ENCODE data around the gene HS3ST6.

HS3ST6 gene

DNA sequence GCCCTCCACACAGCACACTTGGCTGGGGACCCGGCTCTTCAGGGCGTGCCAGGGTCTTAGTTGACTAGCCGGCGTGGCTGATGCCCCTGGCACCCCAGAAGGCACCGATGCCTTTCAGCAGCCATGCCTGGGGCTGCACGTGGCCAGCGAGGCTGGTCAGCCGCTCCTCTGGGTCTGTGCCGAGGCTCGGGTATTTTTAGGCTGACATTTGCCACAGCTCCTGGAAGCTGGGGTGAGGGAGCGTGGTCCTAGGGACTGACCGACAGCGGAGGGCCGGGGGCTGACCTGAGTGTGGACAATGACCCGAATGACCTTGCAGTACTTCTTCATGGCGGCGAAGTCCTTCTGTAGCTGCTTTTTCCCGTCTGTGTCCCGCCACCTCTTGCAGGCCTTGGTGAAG lies 32.3 kb upstream of the HS3ST6 start:
- DNase-seq (ENCODE audit: low read depth) = no peak
- H3K4me3 ChIP-seq (ENCODE audit: low read depth, low read length) = no peak overlapping the region
- TF ChIP-seq, protein P1, sequence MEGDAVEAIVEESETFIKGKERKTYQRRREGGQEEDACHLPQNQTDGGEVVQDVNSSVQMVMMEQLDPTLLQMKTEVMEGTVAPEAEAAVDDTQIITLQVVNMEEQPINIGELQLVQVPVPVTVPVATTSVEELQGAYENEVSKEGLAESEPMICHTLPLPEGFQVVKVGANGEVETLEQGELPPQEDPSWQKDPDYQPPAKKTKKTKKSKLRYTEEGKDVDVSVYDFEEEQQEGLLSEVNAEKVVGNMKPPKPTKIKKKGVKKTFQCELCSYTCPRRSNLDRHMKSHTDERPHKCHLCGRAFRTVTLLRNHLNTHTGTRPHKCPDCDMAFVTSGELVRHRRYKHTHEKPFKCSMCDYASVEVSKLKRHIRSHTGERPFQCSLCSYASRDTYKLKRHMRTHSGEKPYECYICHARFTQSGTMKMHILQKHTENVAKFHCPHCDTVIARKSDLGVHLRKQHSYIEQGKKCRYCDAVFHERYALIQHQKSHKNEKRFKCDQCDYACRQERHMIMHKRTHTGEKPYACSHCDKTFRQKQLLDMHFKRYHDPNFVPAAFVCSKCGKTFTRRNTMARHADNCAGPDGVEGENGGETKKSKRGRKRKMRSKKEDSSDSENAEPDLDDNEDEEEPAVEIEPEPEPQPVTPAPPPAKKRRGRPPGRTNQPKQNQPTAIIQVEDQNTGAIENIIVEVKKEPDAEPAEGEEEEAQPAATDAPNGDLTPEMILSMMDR (conservative IDR thresholded peaks at IDR 0.05; ENCODE audit: low read depth, low read length) = no peak

DNA sequence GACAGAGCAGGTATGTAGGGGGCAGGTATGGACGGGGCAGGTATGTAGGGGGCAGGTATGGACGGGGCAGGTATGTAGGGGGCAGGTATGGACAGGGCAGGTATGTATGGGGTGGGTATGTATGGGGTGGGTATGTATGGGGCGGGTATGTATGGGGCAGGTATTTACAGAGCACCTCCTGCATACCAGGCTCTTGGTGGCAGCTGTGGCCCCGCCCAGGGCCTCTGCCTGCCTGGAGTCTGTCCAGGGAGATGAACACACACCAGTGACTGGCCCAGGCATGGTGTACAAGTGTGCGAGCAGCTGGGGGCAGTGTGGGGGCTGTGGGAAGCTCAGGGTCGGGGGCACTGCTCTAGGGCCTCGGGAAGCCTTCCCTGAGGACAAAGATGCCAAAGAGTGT lies 31.8 kb upstream of the HS3ST6 start:
- TF ChIP-seq, protein P1 (conservative IDR thresholded peaks at IDR 0.05; ENCODE audit: low read depth, low read length) = no peak
- no peak for DNase-seq (ENCODE audit: low read depth)
- H3K4me3 ChIP-seq (ENCODE audit: low read depth, low read length) = no peak overlapping the region

DNA sequence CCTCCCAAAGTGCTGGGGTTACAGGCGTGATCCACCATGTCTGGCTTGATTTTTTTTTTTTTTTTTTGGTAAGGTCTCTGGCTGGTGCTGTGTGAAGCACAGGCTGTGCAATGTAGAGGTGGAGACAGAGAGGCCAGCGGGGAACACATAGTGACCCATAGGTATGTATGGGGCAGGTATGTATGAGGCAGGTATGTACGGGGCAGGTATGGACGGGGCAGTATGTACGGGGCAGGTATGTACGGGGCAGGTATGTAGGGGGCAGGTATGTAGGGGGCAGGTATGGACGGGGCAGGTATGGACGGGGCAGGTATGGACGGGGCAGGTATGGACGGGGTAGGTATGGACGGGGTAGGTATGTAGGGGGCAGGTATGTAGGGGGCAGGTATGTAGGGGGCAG lies 31.3 kb upstream of the HS3ST6 start:
- TF ChIP-seq, protein P1 (conservative IDR thresholded peaks at IDR 0.05; ENCODE audit: low read depth, low read length) = no peak

DNA sequence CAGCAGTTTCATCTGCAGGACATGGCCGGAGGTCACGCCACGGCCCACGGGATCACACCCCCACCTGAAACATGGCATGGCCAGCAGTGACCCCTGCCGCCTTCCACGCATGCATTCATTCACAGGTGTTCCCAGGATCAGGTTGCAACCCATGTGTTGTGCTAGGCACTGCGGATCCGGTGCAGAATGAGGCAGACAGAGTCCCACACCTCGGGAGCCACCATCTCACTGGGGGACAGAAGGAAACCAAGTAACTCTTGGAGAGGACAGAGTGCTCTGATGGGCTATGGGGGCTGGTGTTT lies 29.1 kb upstream of the HS3ST6 start:
- no peak for DNase-seq (ENCODE audit: low read depth)
- H3K4me3 ChIP-seq (ENCODE audit: low read depth, low read length) = no peak overlapping the region
- TF ChIP-seq, protein P1 (conservative IDR thresholded peaks at IDR 0.05; ENCODE audit: low read depth, low read length) = no peak

More for the DNA sequence above, 31.3 kb upstream of the HS3ST6 start:
- DNase-seq (ENCODE audit: low read depth) = no peak
- H3K4me3 ChIP-seq (ENCODE audit: low read depth, low read length) = no peak overlapping the region

DNA sequence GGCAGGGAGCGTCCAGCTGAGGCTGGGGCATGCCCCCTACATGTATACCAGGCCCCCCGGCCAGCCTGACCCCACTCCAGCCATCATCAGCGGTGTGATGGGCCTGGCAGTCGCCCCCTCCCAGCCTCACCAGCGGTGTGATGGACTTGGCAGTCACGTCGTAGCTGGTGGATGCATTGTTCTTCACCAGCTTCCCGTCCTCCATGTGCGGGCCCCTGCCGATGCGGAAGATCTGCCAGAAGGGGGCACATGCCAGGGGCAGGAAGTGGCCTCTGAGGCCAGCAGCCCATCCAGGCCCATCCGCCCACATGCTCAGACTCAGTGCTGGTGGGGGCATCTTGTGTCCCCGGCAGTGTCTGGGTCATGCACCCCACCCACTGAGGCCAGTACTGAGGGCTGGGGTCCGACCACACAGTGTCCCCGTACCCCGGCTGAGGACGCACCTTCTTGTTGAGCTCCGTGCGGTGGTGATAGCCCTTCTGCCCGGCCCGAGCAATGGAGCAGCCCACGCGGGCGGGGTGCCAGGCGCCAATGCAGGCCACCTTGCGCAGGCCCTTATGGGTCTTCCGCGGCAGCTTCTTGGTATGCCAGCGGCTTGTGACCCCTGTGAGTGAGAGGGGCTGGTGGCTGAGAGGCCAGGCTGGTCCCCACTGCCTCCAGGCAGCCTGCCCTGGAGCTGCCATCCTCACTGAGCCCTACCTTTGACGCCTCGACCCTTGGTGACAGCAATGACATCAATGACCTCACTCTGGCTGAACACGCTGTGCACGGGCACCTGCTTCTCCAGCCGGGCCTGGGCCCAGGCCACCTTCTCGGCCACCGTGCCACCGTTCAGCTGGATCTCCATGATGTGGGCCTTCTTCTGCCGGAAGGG lies 28.5 kb upstream of the HS3ST6 start:
- no peak overlapping the region for H3K4me3 ChIP-seq (ENCODE audit: low read depth, low read length)
- DNase-seq (ENCODE audit: low read depth) = no peak
- TF ChIP-seq, protein P1 (conservative IDR thresholded peaks at IDR 0.05; ENCODE audit: low read depth, low read length) = no peak

DNA sequence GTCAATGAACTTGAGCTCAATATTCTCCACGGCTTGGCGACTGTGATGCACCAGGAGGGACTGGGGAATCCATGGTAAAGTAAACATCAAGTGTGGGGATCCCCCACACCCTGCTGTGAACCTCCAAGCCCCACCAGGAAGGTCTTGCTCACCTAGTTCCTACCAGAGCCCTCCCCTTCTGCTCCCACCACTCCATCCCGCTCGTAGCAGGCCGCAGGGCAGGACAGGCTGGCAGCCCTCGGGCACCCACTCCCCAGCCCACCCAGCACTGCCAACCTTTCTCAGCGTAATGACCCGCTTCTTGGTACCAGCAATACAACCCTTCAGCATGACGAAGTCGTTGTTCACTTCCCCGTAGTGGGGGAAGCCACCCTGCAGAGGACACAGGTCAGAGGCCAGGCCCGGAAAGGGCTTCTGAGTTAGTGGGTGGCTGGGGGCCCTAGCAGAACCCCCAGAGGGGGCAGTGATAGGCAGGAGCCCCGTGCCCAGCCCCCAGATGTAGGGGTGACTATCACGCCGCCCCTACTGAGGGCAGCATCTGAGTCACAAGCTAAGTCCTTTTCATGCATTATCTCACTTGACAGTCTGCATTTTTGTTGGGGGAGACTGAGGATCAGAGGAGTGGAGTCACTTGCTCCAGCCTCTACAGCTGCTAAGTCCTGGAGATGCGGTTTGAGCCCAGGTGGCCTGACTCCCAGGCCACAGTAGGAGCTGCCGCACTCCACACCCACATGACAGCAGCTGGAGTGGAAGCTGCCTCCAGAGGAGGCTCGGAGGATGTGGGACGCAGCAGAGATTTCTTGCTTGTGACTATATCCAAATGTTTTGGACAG lies 27.6 kb upstream of the HS3ST6 start:
- no peak overlapping the region for H3K4me3 ChIP-seq (ENCODE audit: low read depth, low read length)
- TF ChIP-seq, protein P1 (conservative IDR thresholded peaks at IDR 0.05; ENCODE audit: low read depth, low read length) = no peak
- DNase-seq (ENCODE audit: low read depth) = no peak

All from choroid plexus epithelial cell (primary cell).